Measurements from ENCODE around the gene TRIO.

TRIO gene

DNA sequence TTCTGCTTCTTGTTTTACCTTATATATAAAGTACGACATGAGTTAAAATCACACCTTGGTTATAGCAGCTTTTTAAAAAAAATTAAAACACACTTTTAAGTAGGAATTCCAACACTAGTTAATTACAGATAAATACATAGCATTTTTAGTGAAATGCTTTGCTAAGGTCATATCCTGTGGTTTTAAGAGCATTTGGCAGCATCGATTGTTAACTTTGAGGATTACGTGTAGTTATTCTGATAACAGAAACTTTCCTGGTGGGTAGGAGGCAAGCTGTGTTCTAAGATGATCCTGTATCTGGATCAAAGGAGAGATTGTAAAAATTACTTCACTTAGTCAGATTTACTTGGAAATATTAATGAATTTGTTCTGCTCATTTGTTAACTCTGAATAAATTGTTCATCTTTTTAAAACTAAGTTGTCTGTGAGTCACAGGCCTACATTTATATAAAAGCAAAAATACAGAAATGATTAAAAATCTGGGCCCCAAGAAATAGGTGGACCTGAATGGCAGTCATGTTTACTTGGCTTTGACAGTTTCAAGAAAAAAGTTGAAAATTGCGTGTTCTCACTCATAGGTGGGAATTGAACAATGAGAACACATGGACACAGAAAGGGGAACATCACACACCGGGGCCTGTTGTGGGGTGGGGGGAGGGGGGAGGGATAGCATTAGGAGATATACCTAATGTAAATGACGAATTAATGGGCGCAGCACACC lies 58.3 kb downstream of the TRIO start (continued):
- TF ChIP-seq TSHZ2 (CRISPR knock-in tag; IDR thresholded peaks at IDR 0.05) (no peak), TOX (CRISPR knock-in tag; IDR thresholded peaks at IDR 0.05; ENCODE audit: borderline replicate concordance) (no peak), CSDC2 (CRISPR knock-in tag; IDR thresholded peaks at IDR 0.05) (no peak), BACH2 (CRISPR knock-in tag; IDR thresholded peaks at IDR 0.05; ENCODE audit: borderline replicate concordance) (no peak), PATZ1 (CRISPR knock-in tag; IDR thresholded peaks at IDR 0.05; ENCODE audit: borderline replicate concordance) (no peak), ZNF8 (CRISPR knock-in tag; IDR thresholded peaks at IDR 0.05) (no peak), ISL1 (CRISPR knock-in tag; IDR thresholded peaks at IDR 0.05) (no peak), ARNTL (CRISPR knock-in tag; IDR thresholded peaks at IDR 0.05; ENCODE audit: borderline replicate concordance, low read depth) (no peak)

DNA sequence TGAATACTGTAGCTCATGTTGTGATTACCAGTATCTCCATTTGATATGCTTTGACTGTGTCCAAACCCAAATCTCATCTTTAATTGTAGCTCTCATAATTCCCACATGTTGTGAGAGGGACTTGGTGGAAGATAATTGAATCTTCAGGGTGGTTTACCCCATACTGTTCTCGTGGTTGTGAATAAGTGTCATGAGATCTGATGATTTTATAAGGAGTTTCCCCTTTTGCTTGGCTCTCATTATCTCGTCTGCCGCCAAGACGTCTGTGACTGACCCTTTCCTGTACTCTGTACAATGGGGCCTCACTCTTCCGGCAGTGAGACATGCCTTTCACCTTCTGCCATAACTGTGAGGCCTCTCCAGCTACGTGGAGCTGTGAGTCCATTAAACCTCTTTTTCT lies 59.3 kb downstream of the TRIO start:
- no peak for ATAC-seq
- TF ChIP-seq ZNF70 (CRISPR knock-in tag; IDR thresholded peaks at IDR 0.05) = no peak
- no peak for TF ChIP-seq ISL1 (CRISPR knock-in tag; IDR thresholded peaks at IDR 0.05)
- no peak for TF ChIP-seq TCF4 (CRISPR knock-in tag; IDR thresholded peaks at IDR 0.05; ENCODE audit: borderline replicate concordance)
- no peak for TF ChIP-seq CREB5 (CRISPR knock-in tag; IDR thresholded peaks at IDR 0.05; ENCODE audit: low read depth)
- no peak for TF ChIP-seq PPARA (CRISPR knock-in tag; IDR thresholded peaks at IDR 0.05; ENCODE audit: borderline replicate concordance)
- TF ChIP-seq PATZ1 (CRISPR knock-in tag; IDR thresholded peaks at IDR 0.05; ENCODE audit: borderline replicate concordance) = no peak
- no peak for TF ChIP-seq ZNF8 (CRISPR knock-in tag; IDR thresholded peaks at IDR 0.05)
- no peak for TF ChIP-seq ZNF565 (CRISPR knock-in tag; conservative IDR thresholded peaks at IDR 0.05; ENCODE audit: low read depth)
- TF ChIP-seq ESRRG (CRISPR knock-in tag; IDR thresholded peaks at IDR 0.05) = no peak
- no peak for TF ChIP-seq SNAI2 (CRISPR knock-in tag; IDR thresholded peaks at IDR 0.05)
- TF ChIP-seq GLIS3 (CRISPR knock-in tag; IDR thresholded peaks at IDR 0.05) = no peak
- TF ChIP-seq ARNTL (CRISPR knock-in tag; IDR thresholded peaks at IDR 0.05; ENCODE audit: borderline replicate concordance, low read depth) = no peak
- no peak for TF ChIP-seq ZC3H10 (CRISPR knock-in tag; IDR thresholded peaks at IDR 0.05)
- TF ChIP-seq OSR1 (CRISPR knock-in tag; IDR thresholded peaks at IDR 0.05) = no peak
- TF ChIP-seq CSDC2 (CRISPR knock-in tag; IDR thresholded peaks at IDR 0.05) = no peak
- no peak for TF ChIP-seq RARB (CRISPR knock-in tag; IDR thresholded peaks at IDR 0.05)

GRCh38 chr5:14204011-14204670 lies 61.0 kb downstream of the TRIO start:
- ATAC-seq = no peak

More at GRCh38 chr5:14204011-14204670, 61.0 kb downstream of the TRIO start:
- TF ChIP-seq ZNF8 (CRISPR knock-in tag; IDR thresholded peaks at IDR 0.05) (no peak), ARNTL (CRISPR knock-in tag; IDR thresholded peaks at IDR 0.05; ENCODE audit: borderline replicate concordance, low read depth) (no peak), ZNF70 (CRISPR knock-in tag; IDR thresholded peaks at IDR 0.05) (no peak), CSDC2 (CRISPR knock-in tag; IDR thresholded peaks at IDR 0.05) (no peak), TOX (CRISPR knock-in tag; IDR thresholded peaks at IDR 0.05; ENCODE audit: borderline replicate concordance) (no peak), ZC3H10 (CRISPR knock-in tag; IDR thresholded peaks at IDR 0.05) (no peak), RARB (CRISPR knock-in tag; IDR thresholded peaks at IDR 0.05) (no peak), OSR1 (CRISPR knock-in tag; IDR thresholded peaks at IDR 0.05) (no peak)
